ENCODE measurements around the gene TIGD3. TPM values are rescaled to one million over a fixed set of nuclear protein-coding genes. Genes with fewer than 3 reads are reported as not detected.
A peak's percentile ranks its signal among the peaks of the same experiment; 100 is the strongest.

Gene TIGD3
- total and polyA plus RNA-seq, 11 donors, result 0.19 to 0.91 (median 0.42) TPM; not detected in 2

- peak; percentile 36 to 79 (median 64) for ATAC-seq
- H3K4me1 ChIP-seq, result peaks cover 29 to 91% (median 67%) of the 10 kb centered on the region in 12 donors
- no peaks in the 10 kb centered on the region for H3K9me3 ChIP-seq
- H3K4me3 ChIP-seq, result peak within 1 kb of the TSS; percentile 72 to 96 (median 83)
- 1 to 3% (median 2%) methylated on average over 11 to 76 of the region's 76 CpGs for WGBS, 4 donors
- peak within 1 kb of the TSS; percentile 89 to 99 (median 96) for H3K27ac ChIP-seq
- TF ChIP-seq CTCF (IDR thresholded peaks at IDR 0.05) (no peak), POLR2A (IDR thresholded peaks at IDR 0.05) (peak; percentile 35 to 97)
- H3K36me3 ChIP-seq, result peaks cover 0 to 10% (median 0%) of the 10 kb centered on the region in 9 donors
- no peaks in the 10 kb centered on the region for H3K27me3 ChIP-seq
- intact Hi-C loops (cut with DNase I), result no loop called here
- peak; percentile 94 to 97 (median 95) for DNase-seq
Observed at GRCh38 chr11:65386307-65387140, 32.0 kb downstream of the TIGD3 start, which contains the start of gene FRMD8. FRMD8 (plus strand) TSS chr11:65386637; CDS start chr11:65387037, 400 bp downstream.

GRCh38 chr11:65388731-65389130, 34.2 kb downstream of the TIGD3 start:
- intact Hi-C loops (cut with DNase I), result loop anchor here in 1 of 10 donors (2.0 kb wide), 1 partner anchor 32 kb away; no protein-coding TSS in a partner anchor
- H3K4me3 ChIP-seq, result peak overlapping the region in 2 of 12 donors; percentile 2 to 88
- peaks cover 0 to 29% (median 6%) of the 10 kb centered on the region in 9 donors for H3K36me3 ChIP-seq
- ATAC-seq, result no peak
- peaks cover 22 to 88% (median 58%) of the 10 kb centered on the region in 12 donors for H3K4me1 ChIP-seq
- DNase-seq, result no peak
- TF ChIP-seq CTCF (IDR thresholded peaks at IDR 0.05) (no peak), POLR2A (IDR thresholded peaks at IDR 0.05) (no peak)
- WGBS, 4 donors, result 94 to 100% (median 95%) methylated on average over 4 of the region's 4 CpGs
- no peaks in the 10 kb centered on the region for H3K27me3 ChIP-seq
- peak overlapping the region in 6 of 12 donors; percentile 9 to 92 (median 89) for H3K27ac ChIP-seq
- H3K9me3 ChIP-seq, result no peaks in the 10 kb centered on the region

- Histone ChIP-seq H3K27ac (peak overlapping the region; percentile 72 to 92 (median 86)), H3K4me3 (peak overlapping the region in 3 of 12 donors; percentile 27 to 88 (median 35)), H3K9me3 (no peaks in the 10 kb centered on the region), H3K27me3 (no peaks in the 10 kb centered on the region), H3K4me1 (peaks cover 22 to 81% (median 56%) of the 10 kb centered on the region in 12 donors), H3K36me3 (peaks cover 0 to 36% (median 13%) of the 10 kb centered on the region in 9 donors)
- TF ChIP-seq CTCF (IDR thresholded peaks at IDR 0.05) (no peak), POLR2A (IDR thresholded peaks at IDR 0.05) (no peak)
- intact Hi-C loops (cut with DNase I), result loop anchor here in 1 of 10 donors (2.0 kb wide), 1 partner anchor 33 kb away; no protein-coding TSS in a partner anchor
- no peak for DNase-seq
- WGBS, 4 donors, result 81 to 91% (median 88%) methylated on average over 9 to 20 of the region's 20 CpGs
- ATAC-seq, result no peak
Observed at GRCh38 chr11:65389294-65389980, 34.9 kb downstream of the TIGD3 start.
